ENCODE measurements around the gene HCFC1R1. TPM values are rescaled to one million over a fixed set of nuclear protein-coding genes. Genes with fewer than 3 reads are reported as not detected.

HCFC1R1 gene
- total RNA-seq, 1 experiment from 2014 or later: 20.4 TPM

DNA sequence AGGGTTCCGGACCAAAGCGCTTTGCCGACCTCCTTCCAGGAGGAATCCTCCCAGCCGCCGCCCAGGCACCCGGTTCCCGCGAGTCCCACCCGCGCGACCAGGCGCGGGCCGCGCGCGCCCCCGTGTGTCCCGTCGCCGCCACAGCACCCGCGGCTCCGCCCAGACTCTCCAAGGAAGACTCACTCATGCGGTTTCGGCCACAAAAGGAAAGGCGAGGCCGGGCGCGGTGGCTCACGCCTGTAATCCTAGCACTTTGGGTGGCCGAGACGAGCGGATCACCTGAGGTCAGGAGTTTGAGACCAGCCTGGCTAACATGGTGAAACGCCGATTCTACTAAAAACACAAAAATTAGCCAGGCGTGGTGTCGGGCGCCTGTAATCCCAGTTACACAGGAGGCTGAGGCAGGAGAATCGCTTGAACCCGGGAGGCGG, 40.0 kb downstream of the HCFC1R1 start:
- Mint-ChIP-seq H3K9me3 (ENCODE audit: unreplicated experiment) (no peaks in the 10 kb centered on the region), H3K27me3 (ENCODE audit: insufficient read depth, unreplicated experiment) (no peaks in the 10 kb centered on the region), H3K4me1 (ENCODE audit: insufficient read depth, unreplicated experiment) (peaks cover 6% of the 10 kb centered on the region), H3K4me3 (ENCODE audit: unreplicated experiment) (peak overlapping the region; percentile 16), H3K27ac (ENCODE audit: low read depth, unreplicated experiment) (no peak overlapping the region), H3K36me3 (ENCODE audit: insufficient read depth, unreplicated experiment) (peaks cover 5% of the 10 kb centered on the region)
- BruUV-seq (replicated peaks): no TSS peak
- POLR2A ChIA-PET: no interaction called here
- DNase-seq (ENCODE audit: unreplicated experiment): peak; percentile 84
- intact Hi-C loops (cut with micrococcal nuclease): loop anchor here (1.0 to 5.0 kb wide), 2 partner anchors 37 to 56 kb away; partner anchors contain the start of gene TNFRSF12A
- CTCF ChIA-PET: interaction anchor here (0.5 to 1.4 kb wide), 3 partner anchors 10 to 1155 kb away, joined by 3 to 5 read pairs (median 3); no protein-coding TSS in a partner anchor
- TF ChIP-seq, protein P1, sequence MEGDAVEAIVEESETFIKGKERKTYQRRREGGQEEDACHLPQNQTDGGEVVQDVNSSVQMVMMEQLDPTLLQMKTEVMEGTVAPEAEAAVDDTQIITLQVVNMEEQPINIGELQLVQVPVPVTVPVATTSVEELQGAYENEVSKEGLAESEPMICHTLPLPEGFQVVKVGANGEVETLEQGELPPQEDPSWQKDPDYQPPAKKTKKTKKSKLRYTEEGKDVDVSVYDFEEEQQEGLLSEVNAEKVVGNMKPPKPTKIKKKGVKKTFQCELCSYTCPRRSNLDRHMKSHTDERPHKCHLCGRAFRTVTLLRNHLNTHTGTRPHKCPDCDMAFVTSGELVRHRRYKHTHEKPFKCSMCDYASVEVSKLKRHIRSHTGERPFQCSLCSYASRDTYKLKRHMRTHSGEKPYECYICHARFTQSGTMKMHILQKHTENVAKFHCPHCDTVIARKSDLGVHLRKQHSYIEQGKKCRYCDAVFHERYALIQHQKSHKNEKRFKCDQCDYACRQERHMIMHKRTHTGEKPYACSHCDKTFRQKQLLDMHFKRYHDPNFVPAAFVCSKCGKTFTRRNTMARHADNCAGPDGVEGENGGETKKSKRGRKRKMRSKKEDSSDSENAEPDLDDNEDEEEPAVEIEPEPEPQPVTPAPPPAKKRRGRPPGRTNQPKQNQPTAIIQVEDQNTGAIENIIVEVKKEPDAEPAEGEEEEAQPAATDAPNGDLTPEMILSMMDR (IDR thresholded peaks at IDR 0.05; ENCODE audit: unreplicated experiment): peak; percentile 96

DNA sequence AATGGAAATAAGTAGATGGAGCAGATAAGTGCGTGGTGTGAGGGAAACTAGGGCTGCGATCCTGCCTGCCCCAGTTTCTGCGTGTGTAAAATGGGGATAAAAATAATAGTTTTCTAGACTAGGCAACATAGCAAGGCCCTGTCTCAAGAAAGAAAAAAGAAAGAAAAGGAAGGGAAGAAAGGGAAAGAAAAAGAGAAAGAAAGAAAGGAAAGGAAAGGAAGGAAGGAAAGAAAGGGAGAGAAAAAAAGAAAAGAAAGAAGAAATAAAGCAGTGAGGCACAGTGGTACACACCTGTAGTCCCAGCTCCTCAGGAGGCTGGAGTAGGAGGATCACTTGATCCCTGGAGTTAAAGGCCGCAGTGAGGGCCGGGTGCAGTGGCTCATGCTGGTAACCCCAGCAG, 41.3 kb downstream of the HCFC1R1 start:
- intact Hi-C loops (cut with micrococcal nuclease): loop anchor here (5.0 kb wide), 1 partner anchor 55 kb away; no protein-coding TSS in a partner anchor
- no peaks in the 10 kb centered on the region for H3K27me3 Mint-ChIP-seq (ENCODE audit: insufficient read depth, unreplicated experiment)

DNA sequence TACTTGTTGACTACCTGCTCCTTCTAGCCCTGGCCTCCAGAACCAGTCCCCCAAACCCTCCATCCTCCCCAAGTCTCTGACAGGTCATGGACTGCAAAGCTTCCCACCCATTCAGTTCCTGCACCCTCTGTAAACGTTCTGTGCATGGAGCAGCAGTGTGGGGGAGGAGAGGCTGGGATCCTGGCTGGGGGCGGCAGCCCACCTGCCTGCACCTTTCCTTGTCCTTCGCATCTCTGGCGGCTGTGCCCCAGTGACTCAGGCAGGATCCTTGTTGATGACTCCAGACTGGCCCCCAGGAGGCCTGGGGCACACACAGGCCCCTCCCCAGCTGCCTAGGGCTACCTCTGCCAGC, 41.9 kb downstream of the HCFC1R1 start:
- ChIA-PET POLR2A (interaction anchor here (0.7 to 2.5 kb wide), 6 partner anchors 10 to 1656 kb away, joined by 3 to 19 read pairs (median 4); partner anchors contain the start of genes PAQR4 and TNFRSF12A), CTCF (interaction anchor here (1.3 kb wide), 2 partner anchors 12 to 58 kb away, joined by 3 to 5 read pairs; partner anchors contain the start of gene PAQR4)
- intact Hi-C loops (cut with micrococcal nuclease): loop anchor here (5.0 kb wide), 1 partner anchor 55 kb away; no protein-coding TSS in a partner anchor

More for the DNA sequence above, 41.3 kb downstream of the HCFC1R1 start:
- no peak for DNase-seq (ENCODE audit: unreplicated experiment)
- no TSS peak for BruUV-seq (replicated peaks)
- TF ChIP-seq, protein P1 (IDR thresholded peaks at IDR 0.05; ENCODE audit: unreplicated experiment): no peak
- H3K4me3 Mint-ChIP-seq (ENCODE audit: unreplicated experiment): no peak overlapping the region
- peaks cover 5% of the 10 kb centered on the region for H3K36me3 Mint-ChIP-seq (ENCODE audit: insufficient read depth, unreplicated experiment)
- CTCF ChIA-PET: interaction anchor here (0.6 to 1.3 kb wide), 6 partner anchors 12 to 536 kb away, joined by 3 to 5 read pairs (median 4); partner anchors contain the start of gene PAQR4
- peaks cover 6% of the 10 kb centered on the region for H3K4me1 Mint-ChIP-seq (ENCODE audit: insufficient read depth, unreplicated experiment)
- H3K9me3 Mint-ChIP-seq (ENCODE audit: unreplicated experiment): no peaks in the 10 kb centered on the region
- POLR2A ChIA-PET: interaction anchor here (0.7 to 2.5 kb wide), 5 partner anchors 11 to 1655 kb away, joined by 3 to 17 read pairs (median 4); partner anchors contain the start of genes PAQR4 and TNFRSF12A
- no peak overlapping the region for H3K27ac Mint-ChIP-seq (ENCODE audit: low read depth, unreplicated experiment)

More for the DNA sequence above, 41.9 kb downstream of the HCFC1R1 start:
- H3K9me3 Mint-ChIP-seq (ENCODE audit: unreplicated experiment): no peaks in the 10 kb centered on the region
- peaks cover 6% of the 10 kb centered on the region for H3K4me1 Mint-ChIP-seq (ENCODE audit: insufficient read depth, unreplicated experiment)
- H3K27ac Mint-ChIP-seq (ENCODE audit: low read depth, unreplicated experiment): no peak overlapping the region
- H3K36me3 Mint-ChIP-seq (ENCODE audit: insufficient read depth, unreplicated experiment): peaks cover 5% of the 10 kb centered on the region
- peak overlapping the region; percentile 73 for H3K4me3 Mint-ChIP-seq (ENCODE audit: unreplicated experiment)
- no peaks in the 10 kb centered on the region for H3K27me3 Mint-ChIP-seq (ENCODE audit: insufficient read depth, unreplicated experiment)
- DNase-seq (ENCODE audit: unreplicated experiment): no peak
- TF ChIP-seq, protein P1 (IDR thresholded peaks at IDR 0.05; ENCODE audit: unreplicated experiment): no peak
- BruUV-seq (replicated peaks): no TSS peak
